ENCODE results near the gene FBXL12. TPM values are rescaled to one million over a fixed set of nuclear protein-coding genes. Genes with fewer than 3 reads are reported as not detected.

Gene FBXL12, protein sequence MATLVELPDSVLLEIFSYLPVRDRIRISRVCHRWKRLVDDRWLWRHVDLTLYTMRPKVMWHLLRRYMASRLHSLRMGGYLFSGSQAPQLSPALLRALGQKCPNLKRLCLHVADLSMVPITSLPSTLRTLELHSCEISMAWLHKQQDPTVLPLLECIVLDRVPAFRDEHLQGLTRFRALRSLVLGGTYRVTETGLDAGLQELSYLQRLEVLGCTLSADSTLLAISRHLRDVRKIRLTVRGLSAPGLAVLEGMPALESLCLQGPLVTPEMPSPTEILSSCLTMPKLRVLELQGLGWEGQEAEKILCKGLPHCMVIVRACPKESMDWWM
- total RNA-seq: 17.5 TPM

DNA sequence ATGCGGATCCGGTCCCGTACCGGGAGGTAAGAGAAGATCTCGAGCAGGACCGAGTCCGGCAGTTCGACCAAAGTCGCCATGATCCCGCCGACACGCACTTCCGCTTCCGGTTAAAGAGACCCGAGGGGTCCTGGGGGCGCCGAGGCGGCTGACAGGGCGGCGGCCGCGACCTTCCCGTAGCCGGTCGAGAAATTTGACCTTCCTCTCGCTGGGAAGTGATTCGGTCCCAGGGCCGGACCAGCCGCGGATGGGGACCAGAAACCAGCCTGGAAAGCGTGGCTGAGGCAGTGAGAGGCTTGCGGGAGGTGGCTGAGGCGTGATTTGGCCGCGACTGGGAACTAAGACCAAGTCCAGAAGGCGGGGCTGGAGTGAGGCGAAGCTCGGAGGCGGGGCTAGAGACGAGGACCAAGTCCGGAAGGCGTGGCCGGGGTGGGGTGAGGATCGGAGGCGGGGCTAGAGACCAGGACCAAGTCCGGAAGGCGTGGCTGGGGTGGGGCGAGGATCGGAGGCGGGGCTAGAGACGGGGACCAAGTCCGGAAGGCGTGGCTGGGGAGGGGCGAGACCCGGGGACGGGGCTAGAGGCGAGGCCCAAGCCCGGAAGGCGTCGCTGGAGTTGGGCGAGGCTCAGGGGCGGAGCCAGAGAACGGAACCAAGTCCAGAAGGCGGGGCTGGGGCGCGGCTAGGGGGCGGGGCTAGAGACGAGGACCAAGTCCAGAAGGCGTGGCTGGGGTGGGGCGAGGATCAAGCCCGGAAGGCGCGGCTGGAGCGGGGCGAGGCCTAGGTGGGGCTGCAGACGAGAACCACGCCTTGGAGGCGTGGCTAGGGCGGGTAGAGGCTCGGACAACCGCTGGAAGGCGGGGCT, at the start of gene FBXL12:
TSS of gene FBXL12 (minus strand) at position 346 of the 862 bp plus-strand sequence. CDS start at position 80, 266 bp downstream.

DNA sequence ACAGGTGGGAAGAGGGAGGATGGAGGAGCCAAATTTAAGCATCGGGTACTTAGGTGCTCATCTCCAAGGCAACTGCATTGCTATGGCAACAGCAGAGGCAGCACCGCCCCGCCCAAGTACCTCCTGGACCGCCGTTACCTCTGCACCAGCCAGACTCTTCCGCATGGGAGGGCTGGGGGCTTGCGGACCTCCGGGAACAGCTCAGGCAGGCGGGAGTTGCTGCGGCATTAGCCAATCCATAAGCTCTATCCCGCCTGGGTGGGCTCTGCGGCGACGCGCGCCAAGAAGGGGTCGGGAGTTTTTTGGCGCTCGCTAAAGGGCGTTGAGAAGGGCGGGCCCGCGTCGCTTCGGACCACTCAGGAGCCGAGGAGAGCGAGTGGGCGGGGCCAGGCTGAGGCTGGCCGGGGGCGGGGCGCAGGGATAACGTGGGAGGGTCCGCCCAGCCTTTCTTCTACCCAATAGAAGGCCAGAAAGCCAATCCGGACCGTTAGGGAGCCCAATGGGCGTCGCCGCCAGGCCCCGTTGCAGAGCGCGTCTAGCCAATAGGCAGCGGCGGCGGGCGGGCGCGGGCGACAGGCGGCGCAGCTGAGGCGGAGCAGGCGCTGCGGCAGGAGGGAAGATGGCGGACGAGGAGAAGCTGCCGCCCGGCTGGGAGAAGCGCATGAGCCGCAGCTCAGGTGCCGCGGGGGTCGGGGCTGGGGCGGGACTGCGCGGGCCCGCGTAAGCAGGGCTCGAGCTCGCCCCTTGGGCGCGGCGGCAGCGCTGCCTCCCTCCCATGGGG, 16.0 kb upstream of the FBXL12 start, which contains the start of gene PIN1:
TSS of gene PIN1 (plus strand) at position 593 of the 781 bp plus-strand sequence. CDS start at position 620, 27 bp downstream.

DNA sequence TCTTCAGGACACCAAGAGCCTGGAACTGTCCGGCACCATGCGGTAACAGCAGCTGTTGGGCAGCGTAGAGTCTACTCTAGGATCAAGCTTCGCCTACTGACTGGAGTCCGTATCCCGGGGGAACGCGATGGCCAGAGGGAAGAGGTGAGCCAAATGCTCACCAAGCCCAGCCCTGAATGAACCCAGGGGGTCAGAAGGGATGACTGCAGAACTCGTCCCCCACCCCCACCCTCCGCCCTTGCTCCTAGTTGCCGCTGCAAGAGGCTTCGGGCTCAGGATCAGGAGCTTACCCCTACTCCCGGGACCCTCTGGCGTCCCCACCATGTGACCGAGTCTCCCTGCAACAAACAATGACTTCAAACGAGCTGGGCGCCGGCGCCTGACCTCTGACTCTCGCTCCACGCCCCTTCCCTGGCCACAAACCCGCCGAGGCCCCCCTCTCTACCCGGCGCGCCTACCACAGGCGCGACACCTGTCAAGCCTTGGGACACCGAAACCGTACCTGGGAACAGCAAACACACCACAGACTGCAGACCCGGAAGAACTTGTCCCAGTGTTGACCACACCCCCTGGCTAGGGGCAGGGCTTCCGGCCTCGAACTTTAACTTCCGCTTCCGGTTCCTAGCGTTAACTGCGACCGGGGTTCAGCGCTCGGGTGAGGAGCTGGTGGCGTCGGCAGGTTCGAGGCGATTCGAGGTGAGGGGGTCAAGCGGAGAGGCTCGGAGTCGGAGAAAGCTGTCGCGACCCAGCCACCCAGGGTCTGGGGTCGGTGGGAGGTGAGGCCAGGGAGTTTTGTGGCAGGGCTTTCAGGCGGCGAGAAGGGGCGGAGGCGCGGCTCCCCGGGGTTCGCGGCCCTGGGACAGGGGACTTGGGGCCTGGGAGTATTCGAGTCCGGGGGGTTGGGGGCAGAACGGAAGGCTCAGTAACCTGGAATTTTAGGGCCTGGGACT, 8.7 kb upstream of the FBXL12 start, which contains the start of gene UBL5:
TSS of gene UBL5 (plus strand) at position 630 of the 950 bp plus-strand sequence. CDS start 420 bp downstream, outside the sequence.

DNA sequence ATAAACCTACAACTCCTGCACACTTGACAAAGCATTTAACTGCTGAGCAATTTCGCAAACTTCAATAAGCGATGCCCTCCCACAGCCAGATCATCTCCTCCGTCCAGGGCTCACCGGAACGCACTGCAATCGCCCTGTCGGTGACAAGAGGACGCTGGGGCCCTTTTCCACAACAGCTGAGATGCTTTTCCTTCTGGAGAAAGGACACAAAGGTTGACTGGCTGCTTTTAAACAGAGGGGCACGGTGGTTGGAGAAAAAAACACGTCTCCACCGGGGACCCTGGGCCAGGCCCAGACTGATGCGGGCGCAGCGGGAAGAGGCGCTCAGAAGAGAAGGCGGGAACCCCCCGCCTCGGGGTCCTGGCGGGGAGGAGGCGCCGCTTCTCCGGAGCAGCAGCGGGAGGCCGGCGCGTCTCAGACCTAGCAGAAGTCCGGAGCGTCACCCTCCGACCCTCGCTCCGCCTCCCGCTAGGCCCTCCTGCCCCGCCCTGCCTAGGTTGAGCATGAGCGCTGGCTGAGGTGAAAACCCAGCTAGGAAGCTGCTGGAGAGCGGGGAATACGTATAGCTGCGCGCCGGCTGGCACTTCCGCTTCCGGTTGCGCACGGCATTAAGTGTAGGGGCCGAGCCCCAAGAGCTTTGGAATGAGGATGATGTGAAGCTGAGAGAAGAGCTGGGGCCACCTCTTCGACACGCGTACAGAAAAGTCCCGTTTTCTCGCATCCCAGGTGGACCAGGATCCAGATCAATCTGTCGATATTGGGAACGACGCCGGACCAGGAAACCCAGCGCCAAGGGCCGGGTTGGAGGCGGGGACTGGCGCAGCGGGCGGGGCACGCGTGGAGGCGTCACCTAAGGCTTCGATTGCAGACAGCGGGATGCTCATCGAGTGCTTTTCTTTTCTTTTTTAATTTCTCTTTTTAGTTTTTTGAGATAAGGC, 50.4 kb downstream of the FBXL12 start, which contains the start of gene ZNF846:
TSS of gene ZNF846 (minus strand) at position 564 of the 938 bp plus-strand sequence. CDS start 3,788 bp downstream, outside the sequence.

Small RNA genes within 50 kb of the gene (small RNA-seq; reads per million reads assigned to genes)
- not detected for gene RF00156 (ENCODE audit: low replicate concordance)

Other genes starting within 250 kb of the FBXL12 start
- gene ZNF121, start 234.6 kb downstream of the FBXL12 start, total RNA-seq: 80.4 TPM
- gene ZNF561, start 197.8 kb downstream of the FBXL12 start, total RNA-seq: 63.2 TPM
- gene ZNF562, start 144.0 kb downstream of the FBXL12 start, total RNA-seq: 85.1 TPM
- 45.4 TPM for gene ZNF846, start 50.3 kb downstream of the FBXL12 start, total RNA-seq
- gene UBL5, start 8.8 kb upstream of the FBXL12 start, total RNA-seq: 112 TPM
- gene PIN1, start 16.2 kb upstream of the FBXL12 start, total RNA-seq: 67.0 TPM
- gene OLFM2, start 117.4 kb upstream of the FBXL12 start, total RNA-seq: 153 TPM
- gene COL5A3, start 191.4 kb upstream of the FBXL12 start, total RNA-seq: 1.3 TPM
- not detected for gene RDH8, start 194.4 kb upstream of the FBXL12 start, total RNA-seq

All from parietal lobe (tissue), 2 donors.